WERI-Rb-1 (cell line): ENCODE data around the gene KISS1R.

ENCODE experiments used
- DNase-seq: peaks from one replicate; pipeline ENCODE4 v3.0.0-alpha.2; 2020
- H3K27ac ChIP-seq: fragments of 250-450 bp; sonication (Bioruptor Pico); 2 replicates; pipeline ENCODE4 v1.5.1; 2020; ENCODE audit warnings: mild to moderate bottlenecking, moderate library complexity
- H3K27me3 ChIP-seq: fragments of 250-450 bp; sonication (Bioruptor Pico); 2 replicates; pipeline ENCODE4 v1.5.1; 2021; ENCODE audit warnings: mild to moderate bottlenecking, low read depth, moderate library complexity; ENCODE audit not compliant: insufficient read depth, severe bottlenecking
- H3K36me3 ChIP-seq: fragments of 250-450 bp; sonication (Bioruptor Pico); 2 replicates; pipeline ENCODE4 v1.5.1; 2020; ENCODE audit warnings: mild to moderate bottlenecking, moderate library complexity
- H3K4me3 ChIP-seq: 2 replicates; pipeline ENCODE4 v1.5.1; 2011; ENCODE audit warnings: low read depth, mild to moderate bottlenecking, control low read depth, low read length
- H3K9me3 ChIP-seq: fragments of 250-450 bp; sonication (Bioruptor Pico); 2 replicates; pipeline ENCODE4 v1.5.1; 2021; ENCODE audit warnings: mild to moderate bottlenecking, moderate library complexity; ENCODE audit not compliant: severe bottlenecking
- CTCF ChIP-seq: IDR thresholded peaks from 2 replicates; pipeline ENCODE4 v1.5.1; 2011; ENCODE audit warnings: low read depth, mild to moderate bottlenecking, control low read depth, inconsistent platforms, low read length

Gene KISS1R

GRCh38 chr19:941292-942132 is 24.4 kb downstream of the KISS1R start:
- DNase-seq, result no peak
- no peak for TF ChIP-seq CTCF
- H3K36me3 ChIP-seq, result peaks cover 21% of the 10 kb centered on the region
- no peaks in the 10 kb centered on the region for H3K9me3 ChIP-seq
- no peaks in the 10 kb centered on the region for H3K27me3 ChIP-seq
- no peak overlapping the region for H3K27ac ChIP-seq
- H3K4me3 ChIP-seq, result no peak overlapping the region

GRCh38 chr19:942133-942645 is 25.1 kb downstream of the KISS1R start:
- TF ChIP-seq CTCF, result no peak
- Histone ChIP-seq H3K4me3 (no peak overlapping the region), H3K27ac (no peak overlapping the region), H3K36me3 (peaks cover 18% of the 10 kb centered on the region), H3K27me3 (no peaks in the 10 kb centered on the region), H3K9me3 (no peaks in the 10 kb centered on the region)
- DNase-seq, result no peak

- H3K4me3 ChIP-seq, result no peak overlapping the region
- no peaks in the 10 kb centered on the region for H3K9me3 ChIP-seq
- no peak for TF ChIP-seq CTCF
- DNase-seq, result no peak
- H3K27ac ChIP-seq, result no peak overlapping the region
- peaks cover 25% of the 10 kb centered on the region for H3K36me3 ChIP-seq
- no peaks in the 10 kb centered on the region for H3K27me3 ChIP-seq
Observed at GRCh38 chr19:943551-944170, 26.5 kb downstream of the KISS1R start.

GRCh38 chr19:944171-944567 is 27.0 kb downstream of the KISS1R start:
- H3K27me3 ChIP-seq, result no peaks in the 10 kb centered on the region
- DNase-seq, result no peak
- H3K9me3 ChIP-seq, result no peaks in the 10 kb centered on the region
- H3K36me3 ChIP-seq, result peaks cover 24% of the 10 kb centered on the region
- no peak for TF ChIP-seq CTCF
- H3K27ac ChIP-seq, result no peak overlapping the region
- H3K4me3 ChIP-seq, result no peak overlapping the region

GRCh38 chr19:944663-945241 is 27.6 kb downstream of the KISS1R start:
- Histone ChIP-seq H3K36me3 (peaks cover 18% of the 10 kb centered on the region), H3K27ac (no peak overlapping the region)

More at GRCh38 chr19:944663-945241, 27.6 kb downstream of the KISS1R start:
- TF ChIP-seq CTCF, result no peak
- no peaks in the 10 kb centered on the region for H3K9me3 ChIP-seq
- no peak overlapping the region for H3K4me3 ChIP-seq
- DNase-seq, result no peak
- H3K27me3 ChIP-seq, result no peaks in the 10 kb centered on the region
